HG02981 (cell line): ENCODE measurements around the gene ANKRD35.
A peak's percentile ranks its signal among the peaks of the same experiment; 100 is the strongest.

ENCODE experiments used
- ATAC-seq: cut with Tn5 transposase; IDR thresholded peaks from one replicate; pipeline ENCODE4 v1.9.1; 2021; ENCODE audit warnings: mild to moderate bottlenecking, moderate library complexity; ENCODE audit not compliant: unreplicated experiment

ANKRD35 gene

GRCh38 chr1:145893306-145894055 lies 7.8 kb upstream of the ANKRD35 start:
- no peak for ATAC-seq

DNA sequence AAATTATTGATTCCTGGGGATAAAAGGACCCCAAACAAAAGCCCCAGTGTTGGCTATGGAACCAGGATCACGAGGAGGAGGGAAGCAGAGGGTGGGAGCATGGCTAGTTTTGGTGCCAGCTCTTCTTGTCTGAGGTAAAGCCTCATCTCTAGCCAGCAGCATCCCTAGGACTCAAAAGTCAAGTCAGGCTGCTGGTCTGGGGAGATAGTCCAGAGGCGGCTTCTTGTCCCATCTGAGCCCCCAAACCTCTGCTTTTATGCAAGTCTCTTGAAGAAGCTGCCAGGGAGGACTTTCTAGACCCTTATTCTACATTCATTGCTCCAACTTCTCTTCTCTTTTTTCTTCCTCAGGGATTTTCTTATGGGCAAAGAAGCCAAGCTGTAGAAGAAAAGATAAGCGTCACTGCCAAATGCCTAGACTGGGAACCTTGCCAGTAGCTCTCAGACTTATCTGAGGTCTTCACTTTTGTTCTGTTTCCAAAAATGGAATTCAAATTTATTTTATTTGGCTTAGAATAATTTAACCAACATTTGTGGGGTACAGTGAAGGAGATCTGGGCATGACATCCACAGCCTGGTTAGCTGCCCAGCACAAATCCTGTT lies 6.9 kb upstream of the ANKRD35 start:
- ATAC-seq: no peak

DNA sequence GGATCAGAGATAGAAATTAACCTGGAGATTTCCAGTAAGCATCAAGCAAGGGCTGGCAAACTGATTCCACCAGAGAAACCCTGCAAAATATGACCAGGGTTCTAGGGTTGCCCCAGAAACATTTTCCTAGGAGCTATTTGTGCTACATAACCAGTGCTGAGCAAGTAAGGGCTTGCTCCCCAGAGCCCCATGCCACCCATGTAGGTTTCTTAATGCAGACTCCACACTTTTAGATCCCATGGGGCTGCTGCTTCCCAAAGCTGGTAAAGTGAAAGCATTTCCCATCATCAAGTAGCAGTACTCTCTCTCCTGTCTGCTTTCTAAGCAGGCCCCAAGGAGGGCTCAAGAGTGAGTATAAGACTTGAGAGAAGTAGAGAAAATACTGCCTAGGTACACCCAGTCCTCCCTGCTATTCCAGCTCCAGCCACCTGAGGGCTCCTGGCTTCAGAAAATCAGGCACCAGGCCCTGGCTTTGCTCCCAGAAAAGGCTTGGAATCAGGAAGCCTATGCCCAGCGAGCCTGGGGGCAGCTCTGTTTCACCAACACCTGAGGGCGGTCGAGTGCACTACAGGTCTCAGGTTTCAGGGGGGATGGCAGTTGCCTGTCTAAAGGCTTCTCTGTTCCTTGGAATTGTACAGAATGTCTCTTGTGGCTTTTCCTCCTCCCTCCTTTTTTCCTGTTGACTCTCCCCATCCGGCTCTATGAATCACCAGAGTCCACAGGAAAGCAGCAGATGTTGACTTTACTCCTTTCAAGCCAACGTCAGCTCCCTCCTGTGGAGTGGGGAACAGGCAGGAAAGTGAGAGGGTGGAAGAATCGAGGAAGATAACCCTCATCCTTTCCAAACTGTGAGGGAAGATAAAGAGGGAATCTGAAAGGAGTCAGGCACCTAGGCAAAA lies 6.2 kb upstream of the ANKRD35 start:
- no peak for ATAC-seq

GRCh38 chr1:145891143-145891542 lies 5.5 kb upstream of the ANKRD35 start:
- no peak for ATAC-seq

DNA sequence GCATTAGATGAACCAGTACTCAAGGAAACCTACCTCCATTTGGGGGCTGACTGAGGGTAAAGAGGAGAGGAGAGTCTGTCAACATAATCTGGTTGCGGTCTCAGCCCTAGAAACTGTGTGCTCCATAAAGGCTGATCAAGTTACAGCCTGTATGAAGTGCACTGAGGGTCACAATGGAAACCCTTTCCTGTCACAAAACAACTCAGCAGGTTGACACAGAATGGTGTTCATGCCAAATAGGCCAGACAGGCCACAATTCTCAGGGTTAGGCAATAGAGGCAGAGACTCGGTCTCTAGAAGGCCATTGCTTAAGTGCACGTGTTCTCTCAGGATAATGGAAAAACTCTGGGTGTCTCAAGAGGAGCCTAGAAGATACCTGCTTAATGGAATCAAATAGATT lies 4.1 kb upstream of the ANKRD35 start:
- no peak for ATAC-seq

DNA sequence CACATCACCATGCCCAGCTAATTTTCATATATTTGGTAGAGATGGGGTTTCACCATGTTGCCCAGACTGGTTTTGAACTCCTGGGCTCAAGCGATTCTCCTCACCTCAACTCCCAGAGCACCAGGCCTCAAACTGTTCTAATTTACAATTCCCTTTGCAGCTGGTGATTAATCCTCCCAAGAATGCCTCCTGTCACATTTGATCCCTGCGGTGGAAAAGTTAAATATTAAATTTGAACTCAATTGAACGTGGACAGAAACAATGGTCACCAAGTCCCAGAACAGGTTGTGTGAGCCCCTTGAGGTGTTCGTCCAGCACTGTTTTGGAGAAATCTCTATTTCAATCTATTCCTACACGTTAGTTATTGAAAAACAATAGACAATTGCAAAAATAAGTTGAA lies 2.0 kb upstream of the ANKRD35 start:
- no peak for ATAC-seq

- ATAC-seq: no peak
Observed at GRCh38 chr1:145886816-145887215, 1.1 kb upstream of the ANKRD35 start.

DNA sequence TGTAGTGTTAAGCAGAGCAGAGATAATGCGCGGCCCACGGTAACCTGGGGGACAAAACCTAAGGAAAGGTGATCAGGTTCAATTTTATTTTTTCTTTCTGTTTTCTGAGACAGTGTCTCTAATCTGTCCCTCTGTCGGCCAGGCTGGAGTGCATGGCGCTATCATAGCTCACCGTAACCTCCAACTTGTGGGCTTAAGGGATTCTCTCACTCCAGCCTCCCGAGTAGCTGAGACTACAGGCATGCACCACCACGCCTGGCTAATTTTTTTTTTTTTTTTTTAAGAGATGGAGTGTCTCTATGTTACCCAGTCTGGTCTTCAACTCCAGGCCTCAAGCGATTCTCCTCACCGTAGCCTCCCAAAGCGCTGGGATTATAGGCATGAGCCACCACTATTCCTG lies 724 bp upstream of the ANKRD35 start:
- no peak for ATAC-seq

DNA sequence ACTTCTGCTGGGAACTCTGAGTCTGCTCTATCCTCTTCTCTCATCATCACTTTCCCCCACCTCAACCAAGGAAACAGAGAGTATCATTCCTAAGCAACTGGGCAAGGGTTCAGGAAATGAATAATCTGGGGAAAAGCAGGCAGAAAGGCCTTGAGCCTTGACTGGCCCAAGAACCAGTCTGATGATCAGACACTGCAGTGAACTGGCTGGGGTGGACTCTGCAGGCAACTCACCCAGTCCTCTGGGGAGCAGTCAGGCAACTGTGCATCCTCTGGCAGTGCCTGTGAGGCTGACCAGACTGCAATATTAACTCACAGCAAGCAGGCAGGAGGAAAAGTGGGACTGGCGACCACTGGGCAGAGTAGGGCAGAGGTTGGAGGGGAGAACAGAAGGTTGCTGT lies 991 bp downstream of the ANKRD35 start:
- no peak for ATAC-seq

DNA sequence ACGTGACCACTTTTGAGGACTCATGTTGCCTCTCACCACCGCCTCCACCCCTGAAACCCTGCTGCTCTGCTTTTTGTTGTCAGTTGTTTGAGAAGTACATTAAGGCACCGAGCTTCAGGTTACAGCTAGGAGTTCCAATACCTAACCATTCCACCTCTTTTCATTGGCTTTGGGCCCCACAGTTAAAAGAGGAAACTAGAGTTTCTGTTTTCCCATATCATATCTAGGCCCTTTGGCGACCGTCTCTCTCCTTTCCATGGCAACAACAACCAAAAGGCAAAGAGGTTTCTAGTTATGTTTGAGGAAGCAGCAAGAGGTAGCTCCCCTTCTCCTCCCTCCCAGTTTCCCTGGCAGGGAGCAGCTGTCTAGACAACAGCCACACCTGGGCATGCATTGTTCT lies 5.9 kb downstream of the ANKRD35 start:
- ATAC-seq: no peak

- ATAC-seq: no peak
Observed at GRCh38 chr1:145878724-145879123, 6.9 kb downstream of the ANKRD35 start.

GRCh38 chr1:145877923-145878486 lies 7.7 kb downstream of the ANKRD35 start:
- ATAC-seq: no peak

DNA sequence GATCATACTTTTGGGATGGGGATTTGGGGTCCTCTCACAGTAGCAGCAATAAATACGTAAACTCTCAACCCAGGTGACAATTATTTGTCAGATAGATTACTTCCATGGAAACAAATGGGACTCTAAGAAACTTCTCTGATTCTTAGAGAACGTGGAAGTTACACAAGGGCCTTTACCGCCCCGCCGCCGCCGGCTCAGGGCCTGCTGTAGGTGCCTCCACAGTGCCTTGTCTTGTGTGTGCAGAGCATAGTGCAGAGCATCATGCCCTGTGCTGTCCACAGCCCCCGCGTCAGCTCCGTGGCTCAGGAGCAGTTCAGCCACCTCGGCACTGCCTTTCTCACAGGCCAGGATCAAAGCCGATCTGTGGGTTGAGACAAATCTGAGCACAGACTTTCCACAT lies 11.0 kb downstream of the ANKRD35 start:
- ATAC-seq: no peak

DNA sequence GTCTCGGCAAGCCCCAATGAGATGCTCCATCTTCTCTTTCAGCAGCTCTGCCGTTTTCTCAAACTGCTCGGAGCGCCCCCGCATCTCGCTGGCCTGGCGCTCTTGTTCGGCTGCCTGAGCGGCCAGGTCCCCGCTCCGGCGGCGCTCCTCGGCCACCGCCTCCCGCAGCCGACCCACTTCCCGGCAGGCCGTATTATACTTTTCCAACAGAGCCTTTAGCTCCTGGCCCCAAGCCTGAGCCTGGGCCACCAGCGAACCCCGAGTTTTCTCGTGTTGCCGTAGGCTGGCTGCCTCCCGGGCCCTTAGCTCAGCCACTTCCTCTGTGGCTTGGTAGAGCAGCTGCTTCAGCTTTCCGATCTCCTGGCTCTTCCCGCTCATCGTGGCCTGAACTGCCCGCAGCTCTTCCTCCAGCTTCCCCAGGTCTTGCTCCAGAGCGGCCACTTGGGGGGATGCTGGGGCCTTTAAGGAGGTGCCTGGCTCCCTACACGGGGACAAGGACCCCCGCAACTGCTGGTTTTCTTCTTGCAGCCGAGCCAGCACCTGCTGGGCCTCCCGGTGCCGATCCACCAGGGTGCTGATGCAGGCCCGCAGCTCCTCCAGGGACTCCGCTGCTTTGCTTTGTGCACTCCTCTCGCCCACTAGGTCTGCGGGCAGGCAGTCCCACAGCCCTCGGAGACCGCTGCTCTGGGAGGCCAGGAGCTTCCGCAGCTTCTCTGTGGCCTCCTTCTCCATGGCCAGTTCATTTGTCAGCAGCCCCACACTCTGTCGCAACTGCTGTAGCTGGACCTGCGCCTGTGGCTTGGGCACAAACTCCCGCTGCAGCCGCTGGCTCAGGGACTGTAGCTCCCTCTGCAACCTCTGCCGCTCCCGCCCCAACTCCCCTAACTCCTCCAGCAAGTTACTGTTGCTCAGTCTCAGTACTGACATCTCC lies 13.4 kb downstream of the ANKRD35 start:
- no peak for ATAC-seq

DNA sequence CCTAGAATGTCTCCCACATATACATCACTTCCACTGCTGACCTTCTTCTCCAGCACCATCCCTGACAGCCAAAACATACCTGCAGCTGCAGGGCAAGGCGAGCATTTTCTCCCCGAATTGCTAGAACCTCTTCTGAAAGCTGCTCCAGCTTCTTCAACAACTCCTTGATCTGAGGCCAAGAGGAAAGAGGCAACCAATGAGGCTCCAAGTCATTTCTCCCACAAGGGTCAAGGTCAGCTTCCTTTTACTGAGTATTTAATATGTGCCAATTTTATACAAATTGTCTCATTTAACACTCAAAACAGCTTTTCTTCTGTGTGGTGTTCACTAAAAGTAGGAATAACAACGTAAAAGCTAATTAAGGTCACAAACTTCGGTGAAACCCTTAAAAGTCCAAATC lies 17.4 kb downstream of the ANKRD35 start:
- no peak for ATAC-seq

DNA sequence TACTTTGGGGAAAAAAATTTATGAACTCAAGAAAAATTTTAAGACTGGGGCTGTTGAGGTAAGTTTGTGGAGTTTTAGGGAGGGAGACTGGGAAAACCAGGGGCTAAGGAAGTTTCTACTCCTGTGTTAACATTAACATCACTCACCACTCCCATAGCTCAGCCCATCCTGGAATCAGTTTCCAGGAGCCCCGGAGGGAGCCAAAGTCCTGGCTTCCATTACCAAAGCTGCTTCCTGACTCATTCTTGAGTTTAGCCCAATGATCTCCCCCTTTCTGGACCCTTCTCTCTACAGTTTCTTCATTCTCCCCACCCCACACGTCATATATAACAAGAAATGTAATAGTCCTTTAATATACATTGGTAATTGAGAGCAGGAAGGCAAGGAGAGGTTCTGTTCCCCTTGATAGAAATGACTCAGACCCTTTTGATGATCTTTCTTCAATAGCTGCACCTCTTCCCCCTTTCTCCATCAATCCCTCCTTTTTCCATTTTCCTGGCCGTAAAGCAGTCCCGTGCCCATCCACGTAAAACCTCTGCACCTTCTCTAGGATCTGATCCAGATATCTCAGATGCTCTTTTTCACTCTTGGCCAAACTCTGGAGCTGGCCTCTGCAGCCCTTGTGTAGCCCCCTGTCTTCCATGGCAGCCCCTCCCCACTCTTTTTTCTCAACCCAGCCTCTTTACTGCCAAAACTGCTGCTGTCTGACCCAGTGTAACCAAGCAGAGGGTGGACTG lies 22.2 kb downstream of the ANKRD35 start:
- no peak for ATAC-seq

DNA sequence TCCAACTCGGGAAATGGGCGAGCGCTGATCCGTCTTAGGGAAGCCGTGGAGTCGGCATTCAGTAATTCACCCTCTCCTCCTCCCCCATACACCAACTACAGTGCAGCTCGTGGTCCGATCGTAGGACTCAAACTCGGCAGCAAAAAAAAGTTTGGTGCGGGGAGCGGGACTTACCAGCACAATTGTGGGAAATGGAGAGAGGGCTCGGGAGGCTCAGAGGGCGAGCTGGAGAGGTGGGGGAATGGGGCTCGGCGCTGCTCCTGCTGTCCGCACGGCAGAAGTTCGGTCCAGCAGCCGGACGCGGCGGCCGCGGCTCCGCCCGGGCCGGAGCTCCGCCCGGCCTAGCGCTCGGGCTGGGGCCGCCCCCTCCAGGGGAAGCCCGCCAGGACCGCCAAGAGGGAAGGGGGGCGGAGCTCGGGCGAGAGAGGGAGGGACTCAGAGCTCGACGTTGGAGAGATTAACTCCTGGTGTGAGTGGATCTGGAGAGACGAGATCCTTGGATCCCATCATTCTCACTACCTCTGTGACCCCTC lies 26.1 kb downstream of the ANKRD35 start:
- ATAC-seq: peak; percentile 60

- ATAC-seq: peak; percentile 88
Observed at GRCh38 chr1:145858901-145859490, 26.7 kb downstream of the ANKRD35 start, which contains the start of gene PIAS3. TSS of gene PIAS3 (minus strand) at chr1:145859081. CDS start at chr1:145858990, 91 bp downstream.
